Omental fat pad (tissue), 4 donors: Measurements from ENCODE around the gene CACHD1. TPM values are rescaled to one million over a fixed set of nuclear protein-coding genes. Genes with fewer than 3 reads are reported as not detected.
A peak's percentile ranks its signal among the peaks of the same experiment; 100 is the strongest.

Experiments
- ATAC-seq: fragments of 150-250 bp; one replicate; pipeline ENCODE4 v1.9.1; 2016; ENCODE audit warnings: mild to moderate bottlenecking, moderate library complexity; ENCODE audit not compliant: low FRiP score
- DNase-seq: peaks from one replicate; pipeline ENCODE4 v3.0.0-alpha.2; 2019; ENCODE audit warnings: low spot score
- total RNA-seq, 4 donors: library from RNA; depleted of rRNA; stranded (reverse); fragments of >200 nt; gene quantifications; one replicate each; pipeline ENCODE4 v1.1.0, GENCODE V29; 2016
- TF ChIP-seq, protein P1 (sequence below), 3 donors: fragments of 450-650 bp; IDR thresholded peaks; one replicate each; pipeline ENCODE4 v1.5.1; 2016 to 2017; ENCODE audit warnings: antibody characterized with exemption in 3 of 3, mild to moderate bottlenecking in 3 of 3, moderate library complexity in 2 of 3

CACHD1 gene
- total RNA-seq, 4 donors from 2014 or later: 23.0 to 26.0 (median 23.9) TPM

DNA sequence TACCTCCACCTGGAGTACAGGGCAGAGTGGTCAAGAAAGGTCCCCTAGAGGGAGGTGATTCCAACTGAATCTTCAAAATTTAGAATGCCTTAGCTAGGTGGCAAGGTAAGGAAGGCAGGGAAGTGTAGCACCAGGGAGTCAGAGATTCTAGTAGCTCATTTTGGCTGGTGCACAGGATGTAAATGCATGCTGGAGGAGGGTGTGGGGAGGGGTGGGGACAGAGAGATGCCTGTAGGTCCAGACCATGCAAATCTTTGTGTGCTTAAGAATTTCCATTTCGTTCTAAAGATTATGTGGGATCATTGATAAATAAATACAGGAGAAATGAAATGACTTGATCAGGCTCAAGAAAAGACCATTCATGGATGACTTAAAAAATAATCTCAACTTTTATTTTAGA is 11.0 kb upstream of the CACHD1 start:
- ATAC-seq (no peak), DNase-seq (no peak)
- TF ChIP-seq, protein P1, sequence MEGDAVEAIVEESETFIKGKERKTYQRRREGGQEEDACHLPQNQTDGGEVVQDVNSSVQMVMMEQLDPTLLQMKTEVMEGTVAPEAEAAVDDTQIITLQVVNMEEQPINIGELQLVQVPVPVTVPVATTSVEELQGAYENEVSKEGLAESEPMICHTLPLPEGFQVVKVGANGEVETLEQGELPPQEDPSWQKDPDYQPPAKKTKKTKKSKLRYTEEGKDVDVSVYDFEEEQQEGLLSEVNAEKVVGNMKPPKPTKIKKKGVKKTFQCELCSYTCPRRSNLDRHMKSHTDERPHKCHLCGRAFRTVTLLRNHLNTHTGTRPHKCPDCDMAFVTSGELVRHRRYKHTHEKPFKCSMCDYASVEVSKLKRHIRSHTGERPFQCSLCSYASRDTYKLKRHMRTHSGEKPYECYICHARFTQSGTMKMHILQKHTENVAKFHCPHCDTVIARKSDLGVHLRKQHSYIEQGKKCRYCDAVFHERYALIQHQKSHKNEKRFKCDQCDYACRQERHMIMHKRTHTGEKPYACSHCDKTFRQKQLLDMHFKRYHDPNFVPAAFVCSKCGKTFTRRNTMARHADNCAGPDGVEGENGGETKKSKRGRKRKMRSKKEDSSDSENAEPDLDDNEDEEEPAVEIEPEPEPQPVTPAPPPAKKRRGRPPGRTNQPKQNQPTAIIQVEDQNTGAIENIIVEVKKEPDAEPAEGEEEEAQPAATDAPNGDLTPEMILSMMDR (IDR thresholded peaks at IDR 0.05): no peak

DNA sequence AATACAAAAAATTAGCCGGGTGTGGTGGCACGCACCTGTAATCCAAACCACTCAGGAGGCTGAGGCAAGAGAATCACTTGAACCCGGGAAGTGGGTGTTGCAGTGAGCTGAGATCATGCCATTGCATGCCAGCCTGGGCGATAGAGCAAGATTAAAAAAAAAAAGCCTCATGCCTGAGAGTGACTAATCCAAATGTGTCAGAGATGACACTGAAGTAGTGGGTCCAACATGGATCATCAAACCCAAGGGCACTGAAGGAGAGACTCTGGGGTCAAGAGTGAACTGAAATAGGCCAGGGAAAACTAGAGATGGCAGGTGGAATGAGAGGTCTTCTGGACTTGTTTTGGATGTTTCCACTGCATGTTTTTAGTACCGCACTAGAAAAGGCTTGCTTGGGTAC is 10.2 kb upstream of the CACHD1 start:
- no peak for DNase-seq
- TF ChIP-seq, protein P1 (IDR thresholded peaks at IDR 0.05): no peak
- no peak for ATAC-seq

DNA sequence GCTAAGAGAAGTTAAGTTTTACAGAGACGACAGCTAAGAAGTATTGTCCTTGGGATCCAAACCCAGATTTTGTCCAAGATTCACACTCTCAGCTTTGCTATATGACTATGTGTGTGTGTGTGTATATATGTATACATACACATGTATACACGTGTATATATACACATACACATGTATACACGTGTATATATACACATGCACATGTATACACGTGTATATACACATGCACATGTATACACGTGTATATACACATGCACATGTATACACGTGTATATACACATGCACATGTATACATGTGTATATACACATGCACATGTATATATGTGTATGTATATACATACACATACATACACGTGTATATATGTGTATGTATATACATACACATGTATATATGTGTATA is 3.9 kb upstream of the CACHD1 start:
- TF ChIP-seq, protein P1 (IDR thresholded peaks at IDR 0.05): no peak
- DNase-seq: no peak
- no peak for ATAC-seq

DNA sequence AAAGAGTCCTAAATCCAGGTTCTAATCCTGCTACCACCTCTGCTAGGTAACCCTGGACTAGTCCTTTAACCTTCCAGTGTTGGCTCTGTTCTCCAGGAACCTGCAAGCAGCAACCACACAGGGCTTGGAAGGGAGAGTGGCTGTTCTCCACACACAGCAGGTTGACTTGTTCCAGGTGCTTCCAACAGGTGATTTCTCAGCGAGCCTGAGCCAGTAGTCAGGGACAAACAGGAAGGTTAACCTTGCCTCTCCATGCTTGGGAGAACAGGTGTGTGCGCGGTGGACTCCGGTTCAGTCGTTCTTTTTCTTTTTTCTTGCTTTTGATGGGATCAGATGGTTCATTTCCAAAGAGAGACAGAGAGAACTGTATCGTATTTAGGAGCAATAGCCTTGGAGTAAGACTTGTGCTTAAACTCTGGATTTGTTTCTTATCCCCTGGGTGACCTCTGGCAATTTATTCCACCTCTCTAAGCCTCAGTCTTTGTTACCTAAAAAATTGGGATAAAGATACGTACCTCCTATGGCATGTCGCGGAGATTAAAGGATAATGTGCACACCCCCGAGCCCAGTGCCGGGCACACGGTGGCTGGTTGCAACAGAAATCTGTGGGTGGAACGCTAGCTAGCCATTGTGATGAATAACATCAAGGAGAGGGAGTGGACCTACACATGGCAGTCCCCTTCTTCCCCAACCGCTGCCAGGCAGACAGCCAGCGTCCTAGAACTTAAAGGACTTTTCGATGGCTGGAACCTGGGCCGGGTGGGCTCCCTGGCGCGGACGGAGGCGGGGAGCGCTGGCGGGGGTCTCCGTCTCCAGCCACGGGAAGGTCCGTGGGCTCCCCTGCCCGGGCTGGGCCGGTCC is 583 bp upstream of the CACHD1 start:
- no peak for DNase-seq

DNA sequence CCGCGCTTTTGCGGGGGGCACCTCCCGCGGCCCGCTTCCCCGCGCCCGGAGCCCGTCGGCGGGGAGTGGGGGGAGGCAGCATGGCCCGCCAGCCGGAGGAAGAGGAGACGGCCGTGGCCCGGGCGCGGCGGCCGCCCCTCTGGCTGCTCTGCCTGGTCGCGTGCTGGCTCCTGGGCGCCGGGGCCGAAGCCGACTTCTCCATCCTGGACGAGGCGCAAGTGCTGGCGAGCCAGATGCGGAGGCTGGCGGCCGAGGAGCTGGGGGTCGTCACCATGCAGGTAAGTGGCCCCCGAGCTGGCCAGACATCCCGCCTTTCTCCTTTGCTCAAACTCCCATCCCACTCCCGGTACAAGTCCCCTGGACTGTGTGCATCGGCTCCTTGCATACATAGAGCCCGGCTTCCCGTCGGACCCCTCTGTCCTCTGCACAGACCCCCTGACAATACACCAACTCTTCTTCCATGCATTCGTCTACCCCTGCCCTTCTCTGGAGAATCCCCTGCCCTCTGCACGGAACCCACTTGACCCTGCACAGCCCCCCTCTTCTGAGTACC is 812 bp downstream of the CACHD1 start:
- DNase-seq: no peak
- TF ChIP-seq, protein P1 (IDR thresholded peaks at IDR 0.05): no peak
- ATAC-seq: peak; percentile 53

More for the DNA sequence above, 583 bp upstream of the CACHD1 start:
- TF ChIP-seq, protein P1 (IDR thresholded peaks at IDR 0.05): no peak
- ATAC-seq: peak; percentile 17

DNA sequence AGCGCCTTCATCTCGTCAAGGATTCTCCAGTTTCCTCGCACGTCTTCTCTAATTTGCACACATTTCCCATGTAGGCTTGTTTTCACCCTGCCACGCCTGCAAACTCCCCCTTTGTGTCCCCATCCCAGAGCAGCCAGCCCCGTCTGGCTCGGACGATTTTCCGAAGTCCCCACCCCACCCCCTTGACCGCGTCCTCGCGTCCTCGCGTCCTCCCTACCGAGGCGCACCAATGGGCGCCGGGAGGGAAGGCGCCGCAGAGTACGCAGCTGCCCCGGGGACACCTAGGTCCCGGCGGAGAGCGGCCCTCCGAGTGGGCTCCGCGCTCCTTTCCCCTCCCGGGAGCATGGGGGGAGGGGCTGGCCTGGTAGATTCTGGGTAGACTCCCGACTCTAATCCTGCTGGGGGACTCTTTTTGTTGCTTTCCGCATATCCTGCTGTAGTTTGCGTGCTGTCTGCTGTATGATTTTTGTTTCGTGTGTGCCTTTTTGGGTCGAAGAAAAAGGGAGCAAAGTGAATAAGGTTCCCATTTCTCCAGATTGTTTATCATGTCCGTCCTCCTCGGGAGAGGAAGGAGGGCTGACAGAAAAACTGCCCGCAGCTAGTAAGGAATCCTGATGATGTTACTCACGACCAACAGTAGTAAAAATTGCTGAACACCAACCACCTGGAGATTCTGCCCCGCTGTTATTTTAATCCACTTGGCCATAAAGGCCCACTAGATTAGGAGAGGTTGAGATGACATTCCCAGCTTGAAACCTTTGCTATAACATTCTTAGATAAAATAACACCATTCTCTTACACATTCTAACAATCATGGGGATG is 1.5 kb downstream of the CACHD1 start:
- peak; percentile 12 for ATAC-seq
- TF ChIP-seq, protein P1 (IDR thresholded peaks at IDR 0.05): no peak
- no peak for DNase-seq
